Measurements from ENCODE around the gene FYN.
"Not testable (repeated sequence)": the region's sequence is repeated elsewhere in the genome, so short reads cannot be mapped to it uniquely, and the experiment has no call there.

Gene FYN

GRCh38 chr6:111646942-111647341, 226.3 kb downstream of the FYN start:
- DNase-seq: no peak

- no peak for DNase-seq
Observed at GRCh38 chr6:111646034-111646433, 227.2 kb downstream of the FYN start.

- DNase-seq: no peak
Observed at GRCh38 chr6:111644893-111645430, 228.3 kb downstream of the FYN start.

GRCh38 chr6:111642463-111643158, 230.6 kb downstream of the FYN start:
- no peak for DNase-seq

- no peak for DNase-seq
Observed at GRCh38 chr6:111639266-111639665, 234.0 kb downstream of the FYN start.

GRCh38 chr6:111634981-111635380, 238.3 kb downstream of the FYN start:
- not testable (repeated sequence) for DNase-seq

- no peak for DNase-seq
Observed at GRCh38 chr6:111633822-111634221, 239.4 kb downstream of the FYN start.

- DNase-seq: no peak
Observed at GRCh38 chr6:111632468-111633247, 240.6 kb downstream of the FYN start.

GRCh38 chr6:111631903-111632460, 241.3 kb downstream of the FYN start:
- DNase-seq: no peak

GRCh38 chr6:111631018-111631417, 242.2 kb downstream of the FYN start:
- no peak for DNase-seq

GRCh38 chr6:111628142-111628850, 245.0 kb downstream of the FYN start:
- no peak for DNase-seq

- DNase-seq: no peak
Observed at GRCh38 chr6:111626441-111626840, 246.8 kb downstream of the FYN start.

- no peak for DNase-seq
Observed at GRCh38 chr6:111625461-111626391, 247.5 kb downstream of the FYN start.

- no peak for DNase-seq
Observed at GRCh38 chr6:111625099-111625416, 248.2 kb downstream of the FYN start.

GRCh38 chr6:111624401-111625098, 248.7 kb downstream of the FYN start:
- DNase-seq: no peak

- no peak for DNase-seq
Observed at GRCh38 chr6:111623046-111623718, 250.1 kb downstream of the FYN start.

GRCh38 chr6:111620169-111620568, 253.1 kb downstream of the FYN start:
- no peak for DNase-seq

- DNase-seq: no peak
Observed at GRCh38 chr6:111618407-111618806, 254.8 kb downstream of the FYN start.

- no peak for DNase-seq
Observed at GRCh38 chr6:111617149-111617548, 256.1 kb downstream of the FYN start.

- DNase-seq: no peak
Observed at GRCh38 chr6:111615916-111616612, 257.2 kb downstream of the FYN start.
